NB4 (cell line): Measurements from ENCODE around the gene TBL1XR1.

ENCODE experiments used
- MYC ChIP-seq: IDR thresholded peaks from 2 replicates; pipeline ENCODE4 v1.6.1; 2011; ENCODE audit warnings: low read depth, low read length
- POLR2A ChIP-seq: IDR thresholded peaks from 2 replicates; pipeline ENCODE4 v1.6.1; 2011; ENCODE audit warnings: mild to moderate bottlenecking; ENCODE audit not compliant: insufficient read length; ENCODE audit errors: extremely low read depth
- TF ChIP-seq, protein P1 (sequence below): IDR thresholded peaks from one replicate; pipeline ENCODE4 v1.5.1; 2012; ENCODE audit warnings: low read depth, low read length

DNA sequence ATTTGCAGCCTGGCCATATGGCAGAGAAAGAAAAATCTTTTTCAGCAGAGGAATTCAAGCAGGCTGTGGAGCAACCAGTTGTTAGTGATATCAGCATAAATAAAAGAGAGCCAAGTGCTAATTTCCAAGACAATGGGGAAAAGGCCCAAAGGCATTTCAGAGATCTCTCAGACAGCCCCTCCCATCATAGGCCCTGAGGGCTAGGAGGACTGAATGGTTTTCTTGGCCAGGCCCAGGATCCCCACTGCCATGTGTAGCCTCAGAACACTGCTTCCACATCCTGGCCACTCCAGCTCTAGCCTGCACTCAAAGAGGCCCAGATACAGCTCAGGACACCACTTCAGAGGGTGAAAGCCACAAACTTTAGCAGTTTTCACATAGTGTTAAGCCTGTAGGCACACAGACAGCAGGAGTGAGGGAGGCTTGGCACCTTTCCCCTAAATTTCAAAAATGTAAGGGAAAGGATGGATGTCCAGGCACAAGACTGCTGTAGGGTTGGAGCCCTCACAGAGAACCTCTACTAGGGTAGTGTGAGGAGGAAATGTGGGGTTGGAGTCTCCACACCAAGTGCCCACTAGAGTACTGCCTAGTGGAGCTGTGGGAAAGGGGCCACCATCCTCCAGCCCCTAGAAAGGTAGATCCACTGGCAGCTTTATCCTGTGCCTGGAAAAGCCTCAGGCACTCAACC is 191.4 kb downstream of the TBL1XR1 start:
- TF ChIP-seq, protein P1, sequence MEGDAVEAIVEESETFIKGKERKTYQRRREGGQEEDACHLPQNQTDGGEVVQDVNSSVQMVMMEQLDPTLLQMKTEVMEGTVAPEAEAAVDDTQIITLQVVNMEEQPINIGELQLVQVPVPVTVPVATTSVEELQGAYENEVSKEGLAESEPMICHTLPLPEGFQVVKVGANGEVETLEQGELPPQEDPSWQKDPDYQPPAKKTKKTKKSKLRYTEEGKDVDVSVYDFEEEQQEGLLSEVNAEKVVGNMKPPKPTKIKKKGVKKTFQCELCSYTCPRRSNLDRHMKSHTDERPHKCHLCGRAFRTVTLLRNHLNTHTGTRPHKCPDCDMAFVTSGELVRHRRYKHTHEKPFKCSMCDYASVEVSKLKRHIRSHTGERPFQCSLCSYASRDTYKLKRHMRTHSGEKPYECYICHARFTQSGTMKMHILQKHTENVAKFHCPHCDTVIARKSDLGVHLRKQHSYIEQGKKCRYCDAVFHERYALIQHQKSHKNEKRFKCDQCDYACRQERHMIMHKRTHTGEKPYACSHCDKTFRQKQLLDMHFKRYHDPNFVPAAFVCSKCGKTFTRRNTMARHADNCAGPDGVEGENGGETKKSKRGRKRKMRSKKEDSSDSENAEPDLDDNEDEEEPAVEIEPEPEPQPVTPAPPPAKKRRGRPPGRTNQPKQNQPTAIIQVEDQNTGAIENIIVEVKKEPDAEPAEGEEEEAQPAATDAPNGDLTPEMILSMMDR: no peak
- no peak for TF ChIP-seq POLR2A
- no peak for TF ChIP-seq MYC
